GM23248 (cell line): ENCODE results near the gene OSBPL5.
"Not testable (repeated sequence)": the region's sequence is repeated elsewhere in the genome, so short reads cannot be mapped to it uniquely, and the experiment has no call there.

ENCODE experiments used
- EZH2 ChIP-seq: fragments of 200-600 bp; sonication (generic); IDR thresholded peaks from 2 replicates; pipeline ENCODE4 v1.6.1; 2018; ENCODE audit warnings: antibody characterized with exemption, mild to moderate bottlenecking; ENCODE audit not compliant: insufficient read depth, poor library complexity, severe bottlenecking
- EZH2phosphoT487 ChIP-seq: fragments of 200-600 bp; sonication (generic); IDR thresholded peaks from 2 replicates; pipeline ENCODE4 v1.6.1; 2018; ENCODE audit warnings: antibody characterized with exemption, moderate library complexity, mild to moderate bottlenecking, low read depth; ENCODE audit not compliant: insufficient read depth

DNA sequence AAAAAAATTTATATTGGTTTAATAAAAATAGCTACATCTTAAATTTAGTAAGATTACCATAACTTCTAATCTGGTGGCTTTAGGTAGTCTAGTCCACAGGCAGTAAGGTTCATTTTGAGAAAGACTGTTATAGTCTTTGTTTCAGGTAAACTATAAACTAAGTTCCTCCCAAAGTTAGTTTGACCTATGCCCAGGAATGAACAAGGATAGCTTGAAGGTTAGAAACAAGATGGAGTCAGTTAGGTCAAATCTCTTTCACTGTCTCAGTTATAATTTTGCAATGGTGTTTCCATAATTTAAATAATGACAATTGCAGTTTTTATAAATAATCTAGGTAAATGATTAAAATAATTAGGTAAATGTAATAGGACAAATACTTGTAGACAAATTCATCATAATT is 51.4 kb downstream of the OSBPL5 start:
- not testable (repeated sequence) for TF ChIP-seq EZH2, EZH2phosphoT487
